Astrocyte (in vitro differentiated cells and primary cell): ENCODE measurements around the gene WWP2. TPM values are rescaled to one million over a fixed set of nuclear protein-coding genes. Genes with fewer than 3 reads are reported as not detected.
"Not testable (repeated sequence)": the region's sequence is repeated elsewhere in the genome, so short reads cannot be mapped to it uniquely, and the experiment has no call there.

Experiments
- DNase-seq: peaks from one replicate; pipeline ENCODE4 v3.0.0-alpha.2; 2010; ENCODE audit warnings: low read depth
- FAIRE-seq: peaks from 2 replicates; lab custom pipeline; 2011; peaks lifted over from hg19 to GRCh38; lab: Jason Lieb, UNC
- H2AFZ ChIP-seq: 2 replicates; pipeline ENCODE4 v1.6.0; 2012; ENCODE audit warnings: low read depth, low read length, inconsistent platforms
- H3K27ac ChIP-seq: 2 replicates; pipeline ENCODE4 v1.5.1; 2011; ENCODE audit warnings: low read depth, low read length, inconsistent platforms
- H3K27me3 ChIP-seq: 2 replicates; pipeline ENCODE4 v1.6.0; 2011; ENCODE audit warnings: low read length, inconsistent platforms; ENCODE audit not compliant: insufficient read depth
- H3K36me3 ChIP-seq: 2 replicates; pipeline ENCODE4 v1.5.1; 2011; ENCODE audit warnings: low read length, inconsistent platforms; ENCODE audit not compliant: insufficient read depth
- H3K4me1 ChIP-seq: 2 replicates; pipeline ENCODE4 v1.5.1; 2011; ENCODE audit warnings: low read length, inconsistent platforms; ENCODE audit not compliant: insufficient read depth
- H3K4me2 ChIP-seq: 2 replicates; pipeline ENCODE4 v1.6.0; 2012; ENCODE audit warnings: low read length, inconsistent platforms
- H3K4me3 ChIP-seq: 2 replicates; pipeline ENCODE4 v1.5.1; 2011; ENCODE audit warnings: low read depth, mild to moderate bottlenecking, low read length, inconsistent platforms; ENCODE audit not compliant: insufficient read depth
- H3K79me2 ChIP-seq: 2 replicates; pipeline ENCODE4 v1.6.0; 2012; ENCODE audit warnings: mild to moderate bottlenecking, low read length, inconsistent platforms; ENCODE audit not compliant: insufficient read depth
- H3K9ac ChIP-seq: 2 replicates; pipeline ENCODE4 v1.6.0; 2012; ENCODE audit warnings: mild to moderate bottlenecking, low read length, inconsistent platforms
- H3K9me3 ChIP-seq: 2 replicates; pipeline ENCODE4 v1.5.1; 2012; ENCODE audit warnings: low read depth, mild to moderate bottlenecking, low read length, inconsistent platforms; ENCODE audit not compliant: insufficient read depth
- H4K20me1 ChIP-seq: 2 replicates; pipeline ENCODE4 v1.6.0; 2012; ENCODE audit warnings: low read length, inconsistent platforms; ENCODE audit not compliant: insufficient read depth
- H3K27ac Mint-ChIP-seq: one replicate; pipeline ENCODE4 v1.8.0; 2021; ENCODE audit warnings: mild to moderate bottlenecking, mixed read lengths; ENCODE audit not compliant: unreplicated experiment
- H3K27me3 Mint-ChIP-seq: one replicate; pipeline ENCODE4 v1.8.0; 2021; ENCODE audit warnings: low read depth, mixed read lengths; ENCODE audit not compliant: unreplicated experiment
- H3K36me3 Mint-ChIP-seq: one replicate; pipeline ENCODE4 v1.8.0; 2021; ENCODE audit warnings: low read depth, mixed read lengths; ENCODE audit not compliant: unreplicated experiment
- H3K4me1 Mint-ChIP-seq: one replicate; pipeline ENCODE4 v1.8.0; 2021; ENCODE audit warnings: low read depth, mixed read lengths; ENCODE audit not compliant: unreplicated experiment
- H3K4me3 Mint-ChIP-seq: one replicate; pipeline ENCODE4 v1.8.0; 2021; ENCODE audit warnings: mild to moderate bottlenecking, moderate library complexity, mixed read lengths; ENCODE audit not compliant: unreplicated experiment
- H3K9me3 Mint-ChIP-seq: one replicate; pipeline ENCODE4 v1.8.0; 2021; ENCODE audit warnings: mild to moderate bottlenecking, mixed read lengths; ENCODE audit not compliant: unreplicated experiment
- total RNA-seq: library from RNA; stranded (reverse); gene quantifications from 2 replicates; pipeline ENCODE4 v1.2.1, GENCODE V29; 2021

WWP2 gene
- total RNA-seq, 1 donor from 2014 or later: 28.7 TPM

GRCh38 chr16:69967688-69968087, 205.6 kb downstream of the WWP2 start:
- not testable (repeated sequence) for H3K4me3 ChIP-seq, H3K9me3 ChIP-seq, H3K79me2 ChIP-seq, H3K4me2 ChIP-seq, H3K27me3 ChIP-seq, H3K36me3 ChIP-seq, H3K27ac ChIP-seq, H3K9me3 Mint-ChIP-seq, H4K20me1 ChIP-seq, H3K4me1 ChIP-seq, DNase-seq, H3K27ac Mint-ChIP-seq, H3K36me3 Mint-ChIP-seq, H3K4me1 Mint-ChIP-seq, H3K4me3 Mint-ChIP-seq, H2AFZ ChIP-seq, H3K27me3 Mint-ChIP-seq, H3K9ac ChIP-seq, FAIRE-seq

- not testable (repeated sequence) for H3K27ac Mint-ChIP-seq, H3K27me3 Mint-ChIP-seq, H3K9ac ChIP-seq, H3K4me1 ChIP-seq, FAIRE-seq, H3K9me3 ChIP-seq, H3K9me3 Mint-ChIP-seq, H3K79me2 ChIP-seq, H4K20me1 ChIP-seq, DNase-seq, H3K4me3 Mint-ChIP-seq, H3K4me2 ChIP-seq, H3K36me3 ChIP-seq, H2AFZ ChIP-seq, H3K4me1 Mint-ChIP-seq, H3K27me3 ChIP-seq, H3K4me3 ChIP-seq, H3K36me3 Mint-ChIP-seq, H3K27ac ChIP-seq
These were observed 206.0 kb downstream of the WWP2 start for GRCh38 chr16:69968125-69968524.

- H3K27ac ChIP-seq, H4K20me1 ChIP-seq, H3K9ac ChIP-seq, H3K36me3 Mint-ChIP-seq, H3K9me3 Mint-ChIP-seq, FAIRE-seq, H3K4me1 ChIP-seq, H3K4me2 ChIP-seq, H3K27me3 Mint-ChIP-seq, H2AFZ ChIP-seq, H3K4me1 Mint-ChIP-seq, H3K27ac Mint-ChIP-seq, H3K4me3 Mint-ChIP-seq, H3K27me3 ChIP-seq, H3K36me3 ChIP-seq, DNase-seq, H3K9me3 ChIP-seq, H3K79me2 ChIP-seq, H3K4me3 ChIP-seq: not testable (repeated sequence)
These were observed 207.5 kb downstream of the WWP2 start for GRCh38 chr16:69969657-69970056.

- H3K27me3 ChIP-seq, H3K79me2 ChIP-seq, H3K4me1 Mint-ChIP-seq, H3K4me3 Mint-ChIP-seq, H3K4me2 ChIP-seq, H3K36me3 ChIP-seq, H2AFZ ChIP-seq, FAIRE-seq, H3K36me3 Mint-ChIP-seq, H4K20me1 ChIP-seq, H3K4me3 ChIP-seq, H3K9me3 Mint-ChIP-seq, H3K27me3 Mint-ChIP-seq, H3K4me1 ChIP-seq, H3K9ac ChIP-seq, DNase-seq, H3K27ac Mint-ChIP-seq, H3K9me3 ChIP-seq, H3K27ac ChIP-seq: not testable (repeated sequence)
These were observed 210.0 kb downstream of the WWP2 start for GRCh38 chr16:69972120-69972519.

- H3K27me3 Mint-ChIP-seq, H3K4me2 ChIP-seq, FAIRE-seq: not testable (repeated sequence)
These were observed 210.8 kb downstream of the WWP2 start for GRCh38 chr16:69972935-69973334.

GRCh38 chr16:69985196-69985595, 223.1 kb downstream of the WWP2 start:
- H3K36me3 ChIP-seq, H3K4me2 ChIP-seq, DNase-seq, H3K9ac ChIP-seq, H3K27me3 ChIP-seq, H3K9me3 Mint-ChIP-seq, H3K27ac ChIP-seq, FAIRE-seq, H3K4me3 Mint-ChIP-seq, H4K20me1 ChIP-seq, H3K9me3 ChIP-seq, H3K27me3 Mint-ChIP-seq, H3K4me1 Mint-ChIP-seq, H3K27ac Mint-ChIP-seq, H3K79me2 ChIP-seq, H3K4me1 ChIP-seq, H3K4me3 ChIP-seq, H2AFZ ChIP-seq: not testable (repeated sequence)
- H3K36me3 Mint-ChIP-seq: peaks cover 15% of the 10 kb centered on the region

More at GRCh38 chr16:69972935-69973334, 210.8 kb downstream of the WWP2 start:
- not testable (repeated sequence) for H4K20me1 ChIP-seq, H2AFZ ChIP-seq, H3K4me3 ChIP-seq, H3K79me2 ChIP-seq, DNase-seq, H3K4me1 Mint-ChIP-seq, H3K27ac ChIP-seq, H3K9me3 Mint-ChIP-seq, H3K36me3 Mint-ChIP-seq, H3K27me3 ChIP-seq, H3K27ac Mint-ChIP-seq, H3K36me3 ChIP-seq, H3K9me3 ChIP-seq, H3K4me3 Mint-ChIP-seq, H3K4me1 ChIP-seq, H3K9ac ChIP-seq
